HepG2 (cell line): Measurements from ENCODE around the gene TMEM141. TPM values are rescaled to one million over a fixed set of nuclear protein-coding genes. Genes with fewer than 3 reads are reported as not detected.
A peak's percentile ranks its signal among the peaks of the same experiment; 100 is the strongest.

Experiments
- CC2D1A ChIP-seq: sonication (generic); formaldehyde crosslinking; IDR thresholded peaks from 2 replicates; pipeline ENCODE4 v1.8.1; 2023; ENCODE audit warnings: mild to moderate bottlenecking, missing genetic modification reagents
- HMG20B ChIP-seq: conservative IDR thresholded peaks from 2 replicates; pipeline ENCODE4 v1.6.1; 2016; ENCODE audit warnings: missing genetic modification reagents, missing compliant biosample characterization
- HNF4G ChIP-seq, 2 experiments: sonication (generic) in 1 of 2; formaldehyde crosslinking in 1 of 2; IDR thresholded peaks; 2 replicates each; pipeline versions ENCODE4 v1.4.0 to v1.6.1; 2011 to 2020; ENCODE audit warnings: borderline replicate concordance in 2 of 2, low read depth in 2 of 2, mild to moderate bottlenecking in 2 of 2, low read length in 1 of 2, missing genetic modification reagents in 1 of 2, moderate library complexity in 1 of 2
- KMT2A ChIP-seq: sonication (generic); formaldehyde crosslinking; IDR thresholded peaks from 2 replicates; pipeline ENCODE4 v1.4.0; 2020; ENCODE audit warnings: missing genetic modification reagents
- PBX2 ChIP-seq: IDR thresholded peaks from 2 replicates; pipeline ENCODE4 v1.6.1; 2016; ENCODE audit warnings: control low read depth
- PLRG1 ChIP-seq: fragments of 450-650 bp; conservative IDR thresholded peaks from 2 replicates; pipeline ENCODE4 v1.6.1; 2016
- PPARG ChIP-seq: conservative IDR thresholded peaks from 2 replicates; pipeline ENCODE4 v1.6.1; 2016; ENCODE audit warnings: missing biosample characterization, missing genetic modification reagents
- SMC3 ChIP-seq: IDR thresholded peaks from 2 replicates; pipeline ENCODE4 v1.6.1; 2011; ENCODE audit warnings: low read length, improper control_type of control experiment
- SRSF9 ChIP-seq: fragments of 200-400 bp; formaldehyde crosslinking; IDR thresholded peaks from 2 replicates; pipeline ENCODE4 v1.6.1; 2018; ENCODE audit warnings: borderline replicate concordance, mild to moderate bottlenecking, low read depth, low read length; ENCODE audit not compliant: insufficient read depth, poor library complexity, severe bottlenecking
- SSRP1 ChIP-seq: IDR thresholded peaks from 2 replicates; pipeline ENCODE4 v1.6.1; 2016; ENCODE audit warnings: control low read depth
- TAF1 ChIP-seq: sonication (generic); formaldehyde crosslinking; IDR thresholded peaks from 2 replicates; pipeline ENCODE4 v1.4.0; 2020; ENCODE audit warnings: missing genetic modification reagents
- ZNF530 ChIP-seq: sonication (generic); formaldehyde crosslinking; IDR thresholded peaks from 2 replicates; pipeline ENCODE4 v1.5.0; 2020; ENCODE audit warnings: low read depth, mild to moderate bottlenecking, missing genetic modification reagents
- ZNF709 ChIP-seq: sonication (generic); formaldehyde crosslinking; IDR thresholded peaks from 2 replicates; pipeline ENCODE4 v1.5.0; 2020; ENCODE audit warnings: mild to moderate bottlenecking, missing genetic modification reagents
- ZNF768 ChIP-seq: sonication (generic); formaldehyde crosslinking; IDR thresholded peaks from 2 replicates; pipeline ENCODE4 v1.4.0; 2020; ENCODE audit warnings: missing genetic modification reagents
- ZNF784 ChIP-seq: sonication (generic); formaldehyde crosslinking; IDR thresholded peaks from 2 replicates; pipeline ENCODE4 v1.5.1; 2020; ENCODE audit warnings: missing genetic modification reagents, mild to moderate bottlenecking, borderline replicate concordance
- polyA plus RNA-seq, 8 experiments: library from polyadenylated mRNA; depleted of rRNA in 3 of 8; stranded (reverse) in 7 of 8; unstranded in 1 of 8; fragments of >200 nt; fragmentation: Illumina TruSeq in 4 of 8; extraction: Trizol in 4 of 8; gene quantifications; 2 replicates each; pipeline versions ENCODE4 v1.2.1 to v1.2.3, GENCODE V29; 2011 to 2016; ENCODE audit warnings: low read depth in 4 of 8, missing spikeins in 1 of 8, mixed read lengths in 1 of 8; ENCODE audit not compliant: insufficient read depth in 1 of 8
- total RNA-seq, 5 experiments: library from RNA; depleted of rRNA; stranded (reverse); fragments of >200 nt; fragmentation: Illumina TruSeq; extraction: Trizol; gene quantifications; 2 replicates each; pipeline ENCODE4 v1.2.3, GENCODE V29; 2016; ENCODE audit warnings: low read depth in 1 of 5
- TF ChIP-seq, protein P1 (sequence below), 2 experiments: sonication (generic) in 1 of 2; formaldehyde crosslinking in 1 of 2; IDR thresholded peaks; 2 replicates each; pipeline versions ENCODE4 v1.5.1 to v1.6.1; 2011 to 2020; ENCODE audit warnings: borderline replicate concordance in 1 of 2, low read depth in 1 of 2, low read length in 1 of 2, mild to moderate bottlenecking in 1 of 2, missing genetic modification reagents in 1 of 2, moderate library complexity in 1 of 2
- TF ChIP-seq, protein P2 (sequence below): sonication (generic); formaldehyde crosslinking; IDR thresholded peaks from 2 replicates; pipeline ENCODE4 v1.8.0; 2022; ENCODE audit warnings: low read depth, missing genetic modification reagents
- TF ChIP-seq, protein P3 (sequence below): sonication (generic); formaldehyde crosslinking; IDR thresholded peaks from 2 replicates; pipeline ENCODE4 v1.9.0; 2021; ENCODE audit warnings: missing genetic modification reagents, borderline replicate concordance

The TMEM141 gene
- total and polyA plus RNA-seq, 2 of the 13 experiments (the other 11 are each of a cell fraction or from before 2014, with no cell fraction given) = 81.0 to 202 TPM

DNA sequence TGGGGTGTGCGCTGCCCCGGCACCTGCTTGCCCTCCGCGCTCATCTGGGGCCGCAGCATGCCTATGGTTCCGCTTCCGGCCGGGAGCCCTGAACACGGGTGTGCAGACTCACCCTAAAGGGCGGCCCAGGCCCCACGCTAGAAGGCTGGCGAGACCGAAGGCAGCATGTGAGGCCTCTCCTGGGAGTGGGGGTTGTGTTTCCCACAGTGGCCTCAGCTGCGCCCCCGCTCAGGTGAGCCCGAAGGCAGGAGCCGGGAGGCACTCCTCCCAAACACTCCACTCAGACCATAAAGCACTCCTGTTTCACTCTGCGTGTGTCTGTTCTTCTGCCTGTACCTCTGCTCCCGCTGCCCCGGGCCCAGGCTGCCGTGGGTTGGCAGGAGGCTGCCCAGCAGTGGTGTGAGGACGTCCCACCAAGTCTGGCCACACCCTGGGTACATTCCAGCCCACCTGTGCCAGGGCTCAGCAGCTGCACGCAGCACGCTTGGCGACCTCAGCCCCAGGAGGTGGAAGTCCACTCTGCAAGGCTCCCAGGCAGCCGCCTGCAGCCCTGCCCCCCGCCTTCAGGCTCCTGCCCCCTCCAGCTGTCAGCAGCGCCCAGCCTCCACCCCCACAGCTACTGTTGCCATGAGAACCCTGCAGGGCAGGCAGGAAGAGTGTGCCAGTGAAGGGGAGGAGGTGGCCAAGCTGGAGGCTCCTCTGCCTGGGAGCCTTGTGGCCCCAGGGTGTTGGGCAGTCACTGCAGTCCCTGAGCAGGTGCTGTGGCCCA lies 49.9 kb downstream of the TMEM141 start (continued):
- peak; percentile 36; the same call in 1 of the 2 replicates for TF ChIP-seq ZNF768 (CRISPR knock-in tag)
- TF ChIP-seq CC2D1A (CRISPR knock-in tag) = no peak
- TF ChIP-seq, protein P1, sequence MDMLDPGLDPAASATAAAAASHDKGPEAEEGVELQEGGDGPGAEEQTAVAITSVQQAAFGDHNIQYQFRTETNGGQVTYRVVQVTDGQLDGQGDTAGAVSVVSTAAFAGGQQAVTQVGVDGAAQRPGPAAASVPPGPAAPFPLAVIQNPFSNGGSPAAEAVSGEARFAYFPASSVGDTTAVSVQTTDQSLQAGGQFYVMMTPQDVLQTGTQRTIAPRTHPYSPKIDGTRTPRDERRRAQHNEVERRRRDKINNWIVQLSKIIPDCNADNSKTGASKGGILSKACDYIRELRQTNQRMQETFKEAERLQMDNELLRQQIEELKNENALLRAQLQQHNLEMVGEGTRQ (IDR thresholded peaks at IDR 0.05; ENCODE audit: low read depth, low read length) = no peak
- TF ChIP-seq, protein P1 (CRISPR knock-in tag; IDR thresholded peaks at IDR 0.05; ENCODE audit: borderline replicate concordance) = no peak; the same call in 1 of the 2 replicates
- TF ChIP-seq SSRP1 (CRISPR knock-in tag) = no peak
- 0 out of 2 replicates have a peak, but pooled peaks have one; percentile 11 for TF ChIP-seq HMG20B (CRISPR knock-in tag)
- TF ChIP-seq, protein P2, sequence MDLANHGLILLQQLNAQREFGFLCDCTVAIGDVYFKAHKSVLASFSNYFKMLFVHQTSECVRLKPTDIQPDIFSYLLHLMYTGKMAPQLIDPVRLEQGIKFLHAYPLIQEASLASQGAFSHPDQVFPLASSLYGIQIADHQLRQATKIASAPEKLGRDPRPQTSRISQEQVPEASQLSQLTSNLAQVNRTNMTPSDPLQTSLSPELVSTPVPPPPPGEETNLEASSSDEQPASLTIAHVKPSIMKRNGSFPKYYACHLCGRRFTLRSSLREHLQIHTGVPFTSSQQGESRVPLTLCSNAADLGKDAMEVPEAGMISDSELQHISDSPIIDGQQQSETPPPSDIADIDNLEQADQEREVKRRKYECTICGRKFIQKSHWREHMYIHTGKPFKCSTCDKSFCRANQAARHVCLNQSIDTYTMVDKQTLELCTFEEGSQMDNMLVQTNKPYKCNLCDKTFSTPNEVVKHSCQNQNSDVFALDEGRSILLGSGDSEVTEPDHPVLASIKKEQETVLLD (CRISPR knock-in tag) = peak; percentile 44; the same call in 1 of the 2 replicates
- no peak for TF ChIP-seq KMT2A (CRISPR knock-in tag)
- no peak for TF ChIP-seq PPARG
- TF ChIP-seq ZNF709 (CRISPR knock-in tag) = no peak
- no peak for TF ChIP-seq TAF1
- peak; percentile 58; the same call in 1 of the 2 replicates for TF ChIP-seq HNF4G (IDR thresholded peaks at IDR 0.05; ENCODE audit: borderline replicate concordance, low read depth, low read length)
- TF ChIP-seq HNF4G (CRISPR knock-in tag; IDR thresholded peaks at IDR 0.05; ENCODE audit: borderline replicate concordance, low read depth) = no peak
- TF ChIP-seq ZNF530 (CRISPR knock-in tag) = no peak
- TF ChIP-seq, protein P3, sequence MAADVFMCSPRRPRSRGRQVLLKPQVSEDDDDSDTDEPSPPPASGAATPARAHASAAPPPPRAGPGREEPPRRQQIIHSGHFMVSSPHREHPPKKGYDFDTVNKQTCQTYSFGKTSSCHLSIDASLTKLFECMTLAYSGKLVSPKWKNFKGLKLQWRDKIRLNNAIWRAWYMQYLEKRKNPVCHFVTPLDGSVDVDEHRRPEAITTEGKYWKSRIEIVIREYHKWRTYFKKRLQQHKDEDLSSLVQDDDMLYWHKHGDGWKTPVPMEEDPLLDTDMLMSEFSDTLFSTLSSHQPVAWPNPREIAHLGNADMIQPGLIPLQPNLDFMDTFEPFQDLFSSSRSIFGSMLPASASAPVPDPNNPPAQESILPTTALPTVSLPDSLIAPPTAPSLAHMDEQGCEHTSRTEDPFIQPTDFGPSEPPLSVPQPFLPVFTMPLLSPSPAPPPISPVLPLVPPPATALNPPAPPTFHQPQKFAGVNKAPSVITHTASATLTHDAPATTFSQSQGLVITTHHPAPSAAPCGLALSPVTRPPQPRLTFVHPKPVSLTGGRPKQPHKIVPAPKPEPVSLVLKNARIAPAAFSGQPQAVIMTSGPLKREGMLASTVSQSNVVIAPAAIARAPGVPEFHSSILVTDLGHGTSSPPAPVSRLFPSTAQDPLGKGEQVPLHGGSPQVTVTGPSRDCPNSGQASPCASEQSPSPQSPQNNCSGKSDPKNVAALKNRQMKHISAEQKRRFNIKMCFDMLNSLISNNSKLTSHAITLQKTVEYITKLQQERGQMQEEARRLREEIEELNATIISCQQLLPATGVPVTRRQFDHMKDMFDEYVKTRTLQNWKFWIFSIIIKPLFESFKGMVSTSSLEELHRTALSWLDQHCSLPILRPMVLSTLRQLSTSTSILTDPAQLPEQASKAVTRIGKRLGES (CRISPR knock-in tag) = no peak
- no peak for TF ChIP-seq PLRG1
- no peak for TF ChIP-seq SMC3
- no peak for TF ChIP-seq PBX2
- peak; percentile 68; the same call in 1 of the 2 replicates for TF ChIP-seq ZNF784 (CRISPR knock-in tag)
- TF ChIP-seq SRSF9 = no peak
